Mesenteric fat pad (tissue), 1 donor: ENCODE measurements around the gene GABRB1. TPM values are rescaled to one million over a fixed set of nuclear protein-coding genes. Genes with fewer than 3 reads are reported as not detected.
"Not testable (repeated sequence)": the region's sequence is repeated elsewhere in the genome, so short reads cannot be mapped to it uniquely, and the experiment has no call there.

Experiments used
- DNase-seq: peaks from one replicate; pipeline ENCODE4 v3.0.0-alpha.2; 2020; ENCODE audit warnings: low spot score
- total RNA-seq: library from RNA; stranded (reverse); fragmentation: NEBNext Ultra II Directional; extraction: Animal tissue kit (Norgen Biotek cat#: 25700); gene quantifications from one replicate; pipeline ENCODE4 v1.2.1, GENCODE V29; 2021
- donor health status: DM: yes; HTN: yes; CAD: no.

Gene GABRB1
- total RNA-seq, 1 donor from 2014 or later = not detected

GRCh38 chr4:47287735-47288134 lies 256.4 kb downstream of the GABRB1 start:
- no peak for DNase-seq

DNA sequence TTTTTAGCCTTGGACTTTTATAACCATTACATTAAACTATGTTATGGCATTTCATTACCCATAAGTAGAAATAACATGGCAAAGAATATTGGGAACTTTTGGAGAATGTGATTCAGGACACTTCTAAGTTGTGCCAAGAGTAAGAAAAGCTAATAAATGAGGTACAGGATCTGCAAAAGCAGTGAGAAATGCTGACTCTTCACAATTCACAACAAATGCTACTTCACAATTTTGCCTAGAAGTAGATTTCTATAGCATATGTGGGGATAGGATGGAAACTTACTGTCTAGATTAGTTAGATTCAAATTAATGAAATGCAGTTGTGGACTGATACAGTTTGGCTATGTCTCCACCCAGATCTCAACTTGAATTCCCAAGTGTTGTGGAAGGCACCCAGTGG lies 258.4 kb downstream of the GABRB1 start:
- DNase-seq = no peak

DNA sequence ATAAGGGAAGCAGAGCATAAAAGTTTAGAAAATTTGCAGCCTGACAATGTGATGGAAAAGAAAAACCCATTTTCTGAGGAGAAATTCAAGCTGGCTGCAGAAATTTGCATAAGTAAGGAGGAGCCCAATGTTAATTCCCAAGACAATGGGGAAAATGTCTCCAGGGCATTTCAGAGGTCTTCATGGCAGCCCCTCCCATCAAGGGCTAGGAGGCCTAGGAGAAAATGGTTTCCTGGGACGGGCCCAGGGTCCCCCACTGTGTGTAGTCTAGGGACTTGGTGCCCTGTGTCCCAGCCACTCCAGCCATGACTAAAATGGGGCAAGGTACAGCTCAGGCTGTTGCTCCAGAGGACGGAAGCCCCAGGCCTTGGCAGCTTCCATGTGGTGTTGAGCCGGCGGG lies 259.5 kb downstream of the GABRB1 start:
- not testable (repeated sequence) for DNase-seq

- DNase-seq = no peak
These were observed 277.8 kb downstream of the GABRB1 start for GRCh38 chr4:47309165-47309564.

DNA sequence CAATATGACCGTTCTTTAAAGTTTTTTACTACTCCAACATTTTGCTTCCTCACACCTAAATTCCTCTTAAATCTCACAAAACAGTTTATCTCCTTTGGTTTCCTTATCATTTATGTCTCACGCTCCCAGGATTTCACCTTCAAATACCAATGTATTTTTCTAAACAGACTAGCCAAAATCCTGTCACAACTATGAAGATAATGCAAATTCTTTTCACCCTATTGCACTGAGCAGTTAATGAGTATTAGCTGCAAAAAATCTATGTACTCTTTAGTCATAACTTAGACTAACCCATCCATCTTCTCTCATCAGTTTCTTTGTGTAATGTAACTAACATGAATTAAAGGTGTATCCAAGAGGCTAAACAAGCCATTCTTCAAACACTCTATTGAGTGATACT lies 280.8 kb downstream of the GABRB1 start:
- no peak for DNase-seq

DNA sequence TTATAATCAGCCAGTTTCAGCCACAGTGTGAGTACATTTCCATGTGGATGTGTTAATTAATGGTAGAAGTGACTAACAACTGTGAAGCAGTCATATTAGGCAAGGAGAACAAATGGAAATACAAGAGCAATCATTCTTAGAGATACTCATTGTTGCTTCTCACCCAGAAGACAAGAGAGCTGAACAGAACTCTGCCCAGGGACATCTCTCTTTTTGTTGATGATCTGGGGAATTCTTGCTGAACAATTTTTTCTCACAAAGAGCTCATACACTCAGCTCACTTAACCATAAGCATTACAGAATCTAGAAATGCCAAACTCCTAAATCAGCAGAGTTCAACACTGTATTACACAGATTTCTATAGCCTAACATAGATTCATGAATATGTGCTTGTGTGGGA lies 282.0 kb downstream of the GABRB1 start:
- DNase-seq = no peak

- DNase-seq = no peak
These were observed 284.0 kb downstream of the GABRB1 start for GRCh38 chr4:47315346-47315745.

DNA sequence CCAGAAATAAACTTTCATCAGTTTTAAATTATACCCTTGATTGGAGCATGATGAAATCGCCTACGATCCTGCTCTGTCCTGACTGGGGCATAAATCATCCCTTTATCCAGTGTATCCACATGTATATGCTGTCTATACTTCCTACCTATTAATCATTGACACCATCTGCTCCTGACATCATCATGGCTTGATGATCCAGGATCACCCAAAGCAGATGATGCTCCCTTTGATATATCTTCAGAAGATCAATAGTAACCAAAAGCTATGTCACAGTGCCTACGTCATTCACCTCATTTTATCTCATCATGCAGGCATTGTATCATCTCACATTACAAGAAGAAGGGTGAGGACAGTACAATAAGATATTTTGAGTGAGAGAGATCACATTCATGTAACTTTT lies 294.7 kb downstream of the GABRB1 start:
- no peak for DNase-seq

- DNase-seq = no peak
These were observed 299.5 kb downstream of the GABRB1 start for GRCh38 chr4:47330866-47331265.

DNA sequence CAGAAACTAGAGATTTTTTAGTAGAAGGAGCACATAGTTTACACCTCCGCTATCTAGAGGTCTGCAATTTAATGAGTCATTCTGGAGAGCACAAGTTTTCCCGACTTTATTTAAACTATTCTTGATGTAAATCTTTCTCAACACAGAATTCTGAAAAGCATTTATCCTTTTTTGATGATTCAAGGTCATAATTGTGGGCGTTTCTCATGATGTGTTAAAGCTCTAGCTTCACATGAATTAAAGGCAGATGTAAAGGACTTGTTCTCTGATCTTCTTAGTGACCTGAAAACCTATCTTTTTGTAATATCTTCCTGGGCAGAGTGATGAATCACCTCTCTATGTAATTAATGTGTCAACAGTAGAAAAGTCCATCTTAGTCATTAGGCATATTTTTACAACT lies 303.3 kb downstream of the GABRB1 start:
- no peak for DNase-seq

DNA sequence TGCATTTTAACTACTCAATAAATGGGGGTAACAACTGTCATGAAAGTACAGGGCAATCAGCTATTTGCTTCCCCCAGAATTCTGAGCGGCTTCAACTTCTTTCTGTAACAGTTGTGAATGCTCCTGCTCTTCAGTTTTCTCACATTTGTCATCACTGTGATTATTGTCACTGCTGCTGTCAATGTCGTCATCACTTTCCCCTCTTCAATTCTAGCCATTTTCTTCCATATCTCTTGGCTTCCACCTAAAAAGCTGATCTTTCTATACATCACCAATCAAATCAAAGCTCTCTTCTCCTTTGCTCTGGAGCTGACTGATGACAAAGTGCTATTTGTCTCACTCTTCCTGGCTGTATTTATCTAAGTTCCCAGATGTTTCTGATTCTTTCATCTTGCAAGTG lies 306.5 kb downstream of the GABRB1 start:
- no peak for DNase-seq

DNA sequence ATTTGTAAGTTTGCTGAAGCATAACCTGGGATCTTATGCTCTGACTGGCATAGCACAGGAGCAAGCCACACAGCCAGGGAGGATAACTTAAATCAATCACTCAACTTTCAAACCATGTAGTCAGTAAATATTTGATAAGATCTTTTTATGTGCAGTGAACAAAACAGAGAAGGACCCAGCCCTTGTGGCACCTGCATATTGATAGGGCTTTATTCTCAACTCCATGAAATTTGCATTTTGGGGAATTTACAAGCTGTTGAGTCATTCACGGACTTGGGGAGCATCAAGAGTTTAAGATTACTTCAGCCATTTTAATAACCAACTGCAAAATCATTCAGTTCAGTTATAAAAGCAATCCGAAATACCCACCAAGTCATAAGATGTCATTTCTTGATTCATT lies 309.5 kb downstream of the GABRB1 start:
- DNase-seq = no peak

DNA sequence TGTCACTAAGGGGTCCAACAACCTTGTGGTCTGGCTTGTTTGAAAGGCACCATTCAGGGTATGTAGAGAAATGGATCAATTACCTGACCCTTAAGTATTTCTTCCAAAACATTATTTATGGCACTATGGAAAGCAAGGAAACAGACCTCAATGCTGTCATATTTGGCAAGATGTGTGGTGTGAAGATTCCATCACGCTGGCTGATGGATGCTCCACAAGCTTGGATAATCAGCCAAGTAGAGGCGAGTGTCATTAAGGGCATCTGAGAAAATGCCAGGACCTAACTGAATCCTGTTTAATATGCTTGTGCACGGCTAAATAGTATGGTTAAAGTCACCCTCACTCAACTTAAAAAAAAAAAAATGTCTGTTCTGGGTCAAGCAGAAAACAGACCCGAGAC lies 311.4 kb downstream of the GABRB1 start:
- DNase-seq = no peak

DNA sequence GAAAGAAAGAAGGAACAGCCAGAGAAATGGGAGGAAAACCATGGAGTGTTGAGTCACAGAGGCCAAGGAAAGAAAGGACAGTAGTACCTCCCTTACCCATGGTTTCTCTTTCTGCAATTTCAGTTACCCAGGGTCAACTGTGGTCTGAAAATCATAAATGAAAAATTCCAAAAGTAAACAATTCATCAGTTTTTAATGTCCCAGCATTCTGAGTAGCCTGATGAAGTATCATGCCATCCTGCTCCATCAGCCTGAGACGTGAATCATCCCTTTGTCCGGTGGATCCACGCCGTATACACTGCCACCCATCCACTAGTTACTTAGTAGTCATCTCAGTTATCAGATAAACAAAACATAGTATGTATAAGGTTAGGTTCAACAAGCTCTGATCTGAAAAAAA lies 318.0 kb downstream of the GABRB1 start:
- DNase-seq = no peak

DNA sequence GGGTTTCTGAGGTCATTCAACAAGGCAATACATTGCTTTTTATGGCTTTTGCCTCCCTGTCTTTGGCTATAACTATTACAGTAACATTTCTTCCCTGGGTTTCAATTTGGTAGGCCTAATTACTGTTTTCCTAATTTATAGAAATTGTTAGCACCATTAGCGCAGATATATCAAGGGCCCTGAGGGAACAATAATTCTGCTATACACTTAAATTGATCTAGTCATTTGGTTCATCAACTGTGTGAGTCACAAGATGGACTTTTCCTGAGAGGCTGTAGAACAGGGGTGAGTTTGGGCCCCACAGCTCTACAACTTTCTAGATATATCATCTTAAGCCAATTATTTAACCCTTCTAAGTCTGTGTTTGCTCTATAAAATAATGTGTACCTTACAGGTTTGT lies 324.2 kb downstream of the GABRB1 start:
- DNase-seq = no peak

DNA sequence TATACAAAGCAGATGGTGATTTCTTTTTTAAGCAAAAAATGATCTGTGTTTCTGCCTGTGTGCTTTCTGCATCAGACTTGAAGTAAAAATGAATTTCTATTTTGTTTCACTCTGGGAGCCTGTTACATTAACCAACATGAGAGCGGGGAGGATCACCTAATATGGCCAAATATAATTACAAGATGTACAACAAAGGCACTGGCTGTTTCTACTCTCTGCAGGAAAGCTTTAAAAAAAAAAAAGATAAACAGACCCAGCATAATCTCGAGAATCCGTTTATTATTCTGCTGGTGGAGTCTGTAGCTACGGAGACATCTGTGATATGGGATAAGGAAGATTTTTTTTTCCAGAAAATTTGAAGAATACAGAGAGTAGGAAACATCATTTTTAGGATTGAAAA lies 328.5 kb downstream of the GABRB1 start:
- DNase-seq = no peak

- no peak for DNase-seq
These were observed 336.4 kb downstream of the GABRB1 start for GRCh38 chr4:47367761-47368160.

- no peak for DNase-seq
These were observed 336.8 kb downstream of the GABRB1 start for GRCh38 chr4:47368211-47368610.

DNA sequence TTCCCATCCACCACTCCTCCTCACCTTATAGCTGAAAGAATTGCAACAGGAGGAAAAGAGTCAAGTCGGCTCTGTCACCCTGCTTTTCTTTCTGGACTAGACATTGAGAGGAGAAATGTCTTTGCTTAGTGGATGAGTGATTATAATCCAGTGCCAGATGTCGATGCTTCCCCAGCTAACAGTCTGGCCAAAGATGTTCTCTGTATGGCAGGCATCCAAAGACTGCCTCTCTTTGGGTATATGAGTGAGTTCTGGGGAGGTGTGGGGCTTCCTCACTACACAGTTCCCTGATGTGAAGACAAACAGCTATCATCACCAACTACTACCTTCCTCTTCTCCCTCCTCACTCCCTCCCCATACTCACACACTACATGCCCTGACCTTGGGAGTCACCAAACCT lies 341.2 kb downstream of the GABRB1 start:
- no peak for DNase-seq

- no peak for DNase-seq
These were observed 341.8 kb downstream of the GABRB1 start for GRCh38 chr4:47373174-47373573.

DNA sequence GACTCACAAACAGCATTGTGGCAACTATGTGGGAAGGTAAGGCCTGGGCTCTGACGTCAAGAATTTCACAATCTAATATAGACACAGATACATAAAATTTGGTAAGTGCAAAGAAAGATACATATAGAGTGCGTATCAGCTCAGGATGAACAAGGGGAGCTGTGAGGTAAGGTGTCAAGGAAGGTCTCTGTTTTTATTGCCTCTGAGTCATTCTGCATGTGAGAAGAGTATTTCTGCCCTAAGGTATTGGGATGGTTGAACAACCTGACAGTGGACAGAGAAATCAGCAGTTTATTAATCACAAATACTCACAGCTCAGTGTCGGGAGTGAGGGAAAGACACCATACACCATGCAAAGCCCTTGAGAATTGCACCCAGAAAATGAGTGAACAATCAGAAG lies 342.3 kb downstream of the GABRB1 start:
- no peak for DNase-seq

GRCh38 chr4:47374477-47374876 lies 343.1 kb downstream of the GABRB1 start:
- DNase-seq = no peak

GRCh38 chr4:47378021-47378530 lies 346.7 kb downstream of the GABRB1 start:
- DNase-seq = not testable (repeated sequence)

GRCh38 chr4:47381172-47381571 lies 349.8 kb downstream of the GABRB1 start:
- no peak for DNase-seq
